NCI-H774 (cell line): ENCODE results near the gene FBXO38.
"Not testable (repeated sequence)": the region's sequence is repeated elsewhere in the genome, so short reads cannot be mapped to it uniquely, and the experiment has no call there.

Source experiments
- DNase-seq: peaks from one replicate; lab custom pipeline; 2025; lab: John Stamatoyannopoulos, UW

The FBXO38 gene

DNA sequence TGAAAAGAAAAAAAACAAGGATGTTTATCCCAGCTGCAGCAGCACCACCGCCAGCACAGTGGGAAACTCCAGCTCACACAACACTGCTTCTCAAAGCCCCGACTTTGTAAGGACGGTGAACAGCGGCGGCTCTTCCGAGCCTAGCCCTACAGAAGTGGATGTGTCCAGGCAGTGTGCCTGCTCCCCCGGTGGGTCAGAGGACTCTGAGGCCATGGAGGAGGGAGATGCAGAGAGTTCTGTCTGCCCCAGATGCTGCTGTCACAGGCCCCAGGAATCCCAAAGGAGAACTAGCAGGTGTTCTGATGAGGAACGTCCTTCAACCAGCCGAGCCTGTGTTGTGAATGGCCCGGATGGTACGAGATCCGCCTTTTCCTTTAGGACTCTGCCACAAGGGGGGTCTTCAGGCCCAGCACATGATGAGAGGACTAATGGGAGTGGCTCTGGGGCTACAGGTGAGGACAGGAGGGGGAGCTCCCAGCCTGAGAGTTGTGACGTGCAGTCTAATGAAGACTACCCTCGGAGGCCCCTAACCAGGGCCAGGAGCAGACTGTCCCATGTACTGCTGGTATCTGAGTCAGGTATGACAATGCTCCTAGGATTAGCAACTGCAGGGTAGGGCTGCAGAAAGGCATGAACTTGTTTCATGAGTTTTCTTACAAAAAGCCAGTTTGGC lies 43.7 kb downstream of the FBXO38 start:
- no peak for DNase-seq

DNA sequence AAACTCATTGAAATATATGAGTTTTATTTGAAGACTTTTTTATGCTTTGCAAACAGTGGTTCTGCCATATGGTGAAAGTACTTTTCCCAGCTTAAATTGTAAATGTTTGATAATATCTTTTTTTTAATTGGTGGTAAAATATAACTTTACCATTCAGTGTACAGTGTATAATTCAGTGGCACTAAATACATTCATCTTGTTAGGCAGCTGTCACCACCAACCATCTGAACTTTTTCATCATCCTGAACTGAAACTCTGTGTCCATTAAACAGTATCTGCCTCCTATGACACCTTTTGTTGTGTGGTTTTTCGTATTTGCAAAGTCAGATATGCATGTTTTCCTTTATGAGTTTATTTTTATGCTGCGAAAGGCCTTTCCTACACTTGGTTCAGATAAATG lies 45.1 kb downstream of the FBXO38 start:
- DNase-seq = no peak

DNA sequence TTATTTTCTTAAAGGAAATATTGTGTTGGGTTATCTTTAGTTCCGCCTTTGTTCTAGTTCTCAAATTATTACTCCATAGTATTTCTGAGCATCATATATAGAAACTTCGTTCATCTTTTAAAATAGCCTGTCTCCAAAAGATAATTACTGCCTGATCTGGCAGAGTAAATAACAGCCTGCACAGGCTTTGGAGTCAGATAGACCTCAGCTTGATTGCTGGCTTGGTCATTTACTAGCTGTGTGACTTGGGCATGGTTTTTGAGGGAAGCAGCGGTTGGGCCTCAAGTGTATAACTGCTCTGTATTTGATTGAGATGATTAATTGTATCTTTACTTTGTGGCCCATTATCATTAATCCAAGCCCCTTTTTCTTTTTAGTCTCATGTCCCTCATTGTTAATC lies 50.1 kb downstream of the FBXO38 start:
- no peak for DNase-seq

DNA sequence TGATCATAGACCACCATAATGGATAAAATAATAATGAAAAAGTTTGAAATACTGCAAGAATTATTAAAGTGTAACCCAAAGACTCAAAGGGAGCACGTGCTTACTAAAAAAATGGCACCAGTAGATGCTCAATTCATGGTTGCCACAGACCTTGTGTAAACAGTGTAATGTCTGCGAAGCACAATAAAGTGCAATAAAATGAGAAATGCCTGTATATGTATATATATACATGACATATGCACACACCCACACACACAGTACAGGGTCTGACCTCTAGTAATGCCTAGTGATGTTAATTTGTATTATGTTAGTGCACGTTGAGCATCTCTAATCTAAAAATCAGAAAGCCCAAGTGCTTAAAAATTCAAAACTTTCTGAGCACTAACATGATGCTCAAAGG lies 52.3 kb downstream of the FBXO38 start:
- no peak for DNase-seq

DNA sequence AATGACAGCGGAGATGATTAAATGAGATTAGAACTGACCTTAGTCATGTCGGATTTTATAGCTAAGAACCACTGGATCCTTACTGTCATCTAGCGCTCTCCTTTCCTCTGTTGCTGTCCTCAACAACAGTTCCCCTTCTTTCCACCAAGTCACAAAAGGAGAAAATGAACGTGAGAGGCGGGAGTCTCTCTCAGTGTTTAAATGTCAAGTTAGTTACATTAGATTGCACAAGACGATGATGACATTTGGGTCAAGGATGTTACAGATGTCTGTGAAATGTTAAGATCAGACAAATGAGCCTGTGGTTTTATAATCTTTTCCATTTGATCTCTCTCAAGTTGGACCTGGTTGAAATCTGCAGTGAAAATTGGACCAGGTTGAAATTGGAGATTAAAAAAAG lies 53.5 kb downstream of the FBXO38 start:
- DNase-seq = no peak

DNA sequence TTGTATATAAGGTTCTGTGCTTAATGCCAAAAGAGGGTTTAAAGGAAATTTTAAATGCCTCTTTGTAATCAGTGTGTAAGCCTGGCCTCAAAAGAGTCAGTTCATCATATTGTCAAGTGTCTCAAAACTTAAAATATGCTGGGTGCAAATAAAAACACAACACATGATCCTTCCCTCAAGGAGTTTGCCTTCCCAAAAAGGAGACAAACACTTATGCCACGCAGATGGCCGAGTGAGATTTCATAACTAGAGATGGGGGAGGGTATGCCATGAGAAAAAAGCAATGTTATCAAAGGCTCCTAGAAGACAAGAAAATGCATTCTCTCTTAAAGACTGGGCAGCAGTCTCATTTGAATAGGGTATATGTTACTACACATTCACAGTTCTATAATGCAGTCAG lies 55.2 kb downstream of the FBXO38 start:
- no peak for DNase-seq

DNA sequence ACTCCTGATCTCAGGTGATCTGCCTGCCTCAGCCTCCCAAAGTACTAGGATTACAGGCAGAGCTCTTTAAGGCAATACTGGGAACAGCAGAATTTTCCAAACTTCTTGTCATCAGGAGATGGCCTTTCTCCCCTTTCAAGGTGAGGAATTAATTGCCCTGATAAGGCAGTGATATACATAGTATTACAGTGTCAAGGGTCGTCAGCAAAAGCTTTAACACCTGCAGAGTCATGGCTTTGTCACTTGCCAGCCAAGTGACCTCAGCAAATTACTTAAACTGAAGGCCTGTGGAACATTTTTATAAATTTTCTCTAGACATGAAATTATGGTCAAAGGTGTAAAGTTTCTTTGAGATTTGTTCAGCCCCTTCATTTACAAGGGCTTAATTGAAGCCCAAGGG lies 59.5 kb downstream of the FBXO38 start:
- no peak for DNase-seq

DNA sequence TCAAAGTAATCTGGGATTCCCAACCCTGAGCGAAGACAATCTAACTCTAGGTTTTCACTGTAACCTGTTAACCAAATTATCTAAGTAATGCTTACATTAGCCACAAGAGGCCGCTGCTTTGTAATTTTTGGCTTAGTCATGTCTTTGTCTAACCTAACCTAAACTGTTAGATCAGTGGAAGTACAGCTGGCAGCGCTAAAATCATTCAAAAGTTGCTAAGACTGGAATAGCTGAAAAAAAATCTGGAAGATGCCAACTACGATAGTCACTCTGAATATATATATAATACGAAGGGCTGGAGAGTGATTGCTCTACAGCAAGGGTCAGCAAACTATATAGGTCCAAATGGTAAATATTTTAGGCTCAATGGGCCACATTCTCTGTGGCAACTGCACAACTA lies 60.2 kb downstream of the FBXO38 start:
- DNase-seq = peak; percentile 40

DNA sequence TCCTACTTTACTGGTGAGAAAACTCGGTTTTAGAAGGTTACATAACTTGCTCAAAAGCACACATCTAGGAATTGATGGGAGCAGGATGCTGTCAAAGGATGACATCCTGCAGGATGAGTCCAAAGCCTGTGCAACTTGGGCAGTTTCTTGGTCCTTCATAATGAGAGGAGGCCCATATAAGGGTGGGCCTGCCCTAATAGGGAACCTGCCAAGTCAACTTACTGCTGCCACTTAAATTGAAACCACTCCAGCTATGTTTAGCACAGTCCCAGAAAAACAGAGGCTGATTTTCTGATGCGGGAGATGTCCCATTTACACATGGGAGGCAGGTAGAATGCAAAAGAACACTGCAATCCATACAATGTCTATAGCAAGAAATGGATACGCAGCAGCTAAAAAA lies 61.8 kb downstream of the FBXO38 start:
- DNase-seq = no peak

DNA sequence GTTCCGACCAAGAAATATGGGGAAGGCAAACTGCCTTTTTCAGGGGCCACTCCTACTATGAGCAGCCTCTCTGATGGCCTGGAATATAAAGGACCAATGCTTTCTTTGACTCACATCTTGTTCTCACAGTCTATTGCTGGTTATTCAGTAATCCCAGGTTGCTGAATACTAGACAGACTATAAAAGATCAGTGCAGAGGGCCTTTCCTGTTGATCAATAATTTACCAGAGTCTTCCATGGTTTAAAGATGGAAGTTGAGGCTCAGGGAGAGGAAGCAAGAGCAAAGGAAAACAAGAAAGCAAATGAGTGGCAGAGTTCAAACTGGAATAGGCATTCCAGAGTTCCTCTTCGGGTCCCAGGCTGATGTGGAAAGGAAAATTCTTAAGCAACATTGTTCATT lies 62.9 kb downstream of the FBXO38 start:
- DNase-seq = no peak

DNA sequence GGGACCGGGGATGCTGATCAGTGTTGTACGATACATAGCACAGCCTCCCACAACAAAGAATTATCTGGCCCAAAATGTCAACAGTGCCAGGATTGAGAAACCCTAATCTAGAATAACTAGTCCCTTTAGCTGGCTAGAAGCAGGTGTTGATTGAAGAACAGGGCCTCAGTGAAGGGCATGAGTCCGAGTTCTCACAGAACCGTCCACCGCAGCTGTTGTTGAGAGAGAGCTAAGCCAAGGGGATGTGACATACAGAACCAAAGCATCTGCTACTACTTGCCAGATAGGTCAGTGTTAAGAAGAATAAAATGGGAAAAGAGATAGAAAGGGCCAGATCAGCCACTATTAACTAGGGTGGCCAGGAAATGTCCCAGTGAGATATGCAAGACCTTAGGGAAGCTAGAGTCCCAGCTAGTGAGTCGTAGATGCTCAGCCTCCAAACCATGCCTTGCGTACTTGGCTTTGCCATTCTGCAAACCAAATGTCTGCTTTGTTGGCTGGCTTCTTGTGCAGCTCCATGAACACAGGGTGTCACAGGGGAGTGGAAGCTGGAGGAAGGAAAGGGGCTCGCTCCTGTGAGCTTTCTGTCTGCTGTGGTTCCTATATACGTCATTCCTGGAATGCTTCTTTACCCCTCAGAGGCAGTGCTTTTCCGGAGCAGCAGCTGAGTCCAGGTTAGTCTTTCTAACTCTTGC lies 68.9 kb downstream of the FBXO38 start:
- DNase-seq = no peak

DNA sequence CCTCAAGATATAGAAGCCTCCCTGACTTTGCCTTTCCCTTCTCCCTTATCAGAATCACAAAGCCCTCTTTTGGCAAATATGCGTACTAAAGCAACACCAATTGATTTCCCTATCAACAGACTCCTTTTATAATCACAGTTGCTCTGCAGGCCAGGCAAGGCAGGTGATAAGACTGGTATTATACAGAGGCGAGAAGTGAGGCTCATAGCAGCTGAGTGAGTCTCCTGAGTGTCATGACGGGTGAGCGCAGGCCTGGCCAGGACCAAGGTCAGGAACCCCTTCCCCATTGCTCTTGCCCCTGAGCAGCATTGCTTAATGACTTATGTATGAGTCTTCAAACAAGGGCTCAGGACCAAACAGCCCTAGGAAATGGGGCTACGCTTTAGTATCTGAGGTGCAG lies 70.8 kb downstream of the FBXO38 start:
- DNase-seq = no peak

DNA sequence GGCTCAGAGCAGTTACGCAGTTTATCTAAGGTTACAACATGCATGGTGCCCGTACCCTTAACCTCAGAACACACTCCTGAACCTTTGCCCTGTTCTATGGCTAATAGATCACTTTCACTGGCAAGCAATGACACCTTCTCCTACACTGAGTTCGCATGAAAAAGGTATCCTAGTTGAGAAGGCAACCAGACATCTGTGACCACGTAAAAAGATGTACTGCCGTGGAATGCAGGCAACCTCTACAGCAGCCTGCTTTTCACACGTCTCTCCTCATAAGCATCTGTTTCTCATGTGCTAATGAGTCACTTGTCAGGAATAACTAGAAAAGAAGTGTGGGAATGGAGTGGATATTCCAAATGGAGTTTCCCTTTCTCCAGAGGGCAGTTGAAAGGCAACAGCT lies 71.4 kb downstream of the FBXO38 start:
- no peak for DNase-seq

DNA sequence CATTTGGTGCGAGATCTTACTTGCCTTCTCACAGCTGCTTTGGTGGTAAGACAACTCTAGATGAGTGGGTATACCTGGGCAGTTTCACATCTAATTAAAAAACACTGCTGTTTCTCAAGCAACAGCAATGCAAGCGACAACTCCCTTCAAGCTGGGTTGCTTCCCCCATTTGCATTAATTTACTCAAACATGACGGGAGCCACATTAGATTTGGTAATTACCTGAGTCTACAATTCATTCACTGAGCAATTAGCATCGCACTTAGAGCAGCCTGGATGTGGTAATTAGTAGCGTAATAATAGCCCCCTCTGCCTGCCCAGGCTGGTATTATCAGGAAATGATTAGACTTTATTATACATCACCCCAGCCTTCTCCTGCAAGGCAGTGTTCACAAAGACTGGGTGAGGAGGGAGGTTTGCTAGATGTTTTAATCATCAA lies 73.4 kb downstream of the FBXO38 start:
- DNase-seq = peak; percentile 32

DNA sequence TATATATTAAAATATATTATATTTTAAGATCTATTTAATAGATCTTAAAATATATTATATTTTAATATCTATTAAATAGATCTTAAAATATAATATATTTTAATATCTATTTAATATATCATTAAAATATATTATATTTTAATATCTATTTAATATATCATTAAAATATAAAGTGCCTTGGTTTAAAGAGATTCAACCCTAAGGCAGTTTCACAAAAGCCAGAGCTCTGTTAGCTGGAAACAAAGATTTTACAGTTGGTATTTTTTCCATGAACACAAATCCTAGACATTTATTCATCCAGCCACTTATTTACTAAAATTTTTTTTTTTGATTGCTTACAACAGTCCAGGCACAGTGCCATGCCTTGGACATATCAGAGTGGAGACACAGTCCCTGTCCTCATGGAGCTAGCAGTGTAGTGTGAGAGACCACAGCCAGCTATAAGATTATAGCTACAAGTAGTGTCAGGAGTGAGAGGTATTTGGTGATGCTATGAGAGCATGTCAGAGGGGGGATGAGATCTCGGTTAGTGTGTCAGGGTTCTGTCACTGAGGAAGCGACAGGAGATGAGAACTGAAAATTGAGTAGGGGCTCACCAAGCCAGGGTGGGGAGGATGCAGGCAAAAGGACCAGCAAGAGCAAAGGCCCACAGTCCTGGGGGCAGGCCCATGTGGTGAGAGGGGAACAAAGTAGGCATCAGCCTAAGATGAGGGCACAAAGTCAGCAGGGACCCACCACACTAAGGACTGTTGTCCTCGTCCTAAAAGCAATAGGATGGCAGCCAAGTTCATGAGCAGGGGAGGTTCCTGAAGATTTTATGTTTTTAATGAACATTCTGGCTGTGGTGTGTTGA lies 74.5 kb downstream of the FBXO38 start:
- DNase-seq = no peak

DNA sequence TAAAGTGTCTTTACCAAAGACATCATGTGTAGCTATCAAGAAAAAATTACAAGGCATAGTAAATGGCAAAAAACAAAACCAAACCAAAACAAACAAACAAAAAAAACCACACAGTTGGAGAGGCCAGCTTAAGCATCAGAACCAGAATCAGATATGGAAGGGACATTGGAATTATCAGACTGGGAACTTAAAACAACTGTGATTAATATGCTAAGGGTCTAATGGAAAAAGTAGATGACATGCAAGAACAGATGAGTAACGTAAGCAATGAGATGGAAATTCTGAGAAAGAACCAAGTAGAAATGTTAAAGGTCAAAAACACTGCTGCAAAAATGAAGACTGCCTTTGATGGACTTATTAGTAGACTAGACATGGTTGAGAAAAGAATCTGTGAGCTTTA lies 75.9 kb downstream of the FBXO38 start:
- no peak for DNase-seq

DNA sequence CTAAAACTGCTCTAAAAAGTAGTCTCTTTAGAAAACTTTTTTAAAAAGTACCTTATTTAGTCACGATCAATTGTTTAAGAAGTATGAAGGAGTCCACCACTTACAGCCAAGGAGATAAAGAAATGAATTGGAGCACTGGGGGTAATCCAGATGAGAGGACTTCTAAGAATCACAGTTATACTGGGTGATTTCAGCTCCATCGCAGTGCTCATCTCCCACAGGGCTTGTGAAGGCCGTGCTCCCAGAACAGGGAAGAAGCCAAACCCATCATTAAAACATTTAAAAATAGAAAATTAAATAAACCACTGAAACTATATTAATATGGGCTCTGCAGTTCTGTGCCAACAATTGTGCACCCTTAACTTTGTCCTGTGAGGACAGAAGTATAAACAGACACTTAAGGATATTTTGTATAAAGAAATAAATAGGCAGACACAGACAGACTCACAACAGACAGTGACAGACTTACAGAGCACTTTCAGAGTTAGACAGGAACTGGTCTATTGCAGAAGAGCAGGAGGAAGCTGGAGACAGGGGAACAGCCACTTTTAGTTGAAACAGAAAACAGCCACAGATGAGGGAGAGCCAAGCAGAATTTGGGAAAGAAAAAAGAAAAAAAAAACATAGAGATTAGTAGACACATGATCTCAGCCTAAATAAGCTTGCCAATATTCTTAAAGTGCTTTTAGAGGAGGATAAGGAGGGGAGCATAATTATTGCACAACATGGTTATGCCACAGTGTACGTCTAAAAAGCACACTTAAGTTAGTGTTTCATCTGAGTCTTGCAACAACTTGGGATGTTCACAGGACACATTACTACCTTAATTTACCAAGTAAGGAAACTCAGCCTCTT lies 81.8 kb downstream of the FBXO38 start:
- DNase-seq = no peak

DNA sequence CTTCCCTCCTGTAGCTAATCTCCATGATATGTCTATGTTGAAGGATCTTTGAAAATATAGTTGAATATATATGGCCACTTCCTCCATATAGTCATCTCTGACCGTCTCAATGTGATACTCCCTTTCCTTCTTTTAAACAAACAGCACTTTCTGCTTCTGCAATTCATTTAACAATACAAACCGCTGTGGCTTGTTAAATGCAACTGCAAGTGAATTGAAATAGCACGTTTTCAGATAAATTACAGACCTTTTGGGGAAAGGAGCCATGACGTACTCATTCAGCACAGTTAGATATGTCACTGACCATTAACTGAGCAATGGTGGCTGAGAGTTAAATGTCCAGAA lies 82.5 kb downstream of the FBXO38 start:
- no peak for DNase-seq

DNA sequence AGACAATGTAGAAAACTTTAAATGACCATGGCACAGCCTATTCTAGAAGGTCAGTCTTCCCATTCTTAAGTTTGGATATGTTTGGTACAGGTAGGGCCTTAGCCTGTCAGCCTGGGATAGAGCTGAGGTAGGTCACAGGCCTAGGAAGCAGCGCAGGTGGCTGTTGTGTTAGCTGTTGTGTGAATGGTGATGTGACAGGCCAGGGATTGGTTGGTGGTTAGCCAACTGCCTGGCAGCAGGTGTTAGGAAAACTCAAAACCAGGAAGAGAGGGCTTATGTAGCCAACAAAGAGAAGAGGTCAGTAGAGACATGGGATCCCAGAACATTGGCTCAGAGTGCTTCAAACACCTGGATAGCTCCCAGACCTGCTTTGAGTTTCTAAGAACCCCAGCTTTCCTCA lies 84.2 kb downstream of the FBXO38 start:
- no peak for DNase-seq

DNA sequence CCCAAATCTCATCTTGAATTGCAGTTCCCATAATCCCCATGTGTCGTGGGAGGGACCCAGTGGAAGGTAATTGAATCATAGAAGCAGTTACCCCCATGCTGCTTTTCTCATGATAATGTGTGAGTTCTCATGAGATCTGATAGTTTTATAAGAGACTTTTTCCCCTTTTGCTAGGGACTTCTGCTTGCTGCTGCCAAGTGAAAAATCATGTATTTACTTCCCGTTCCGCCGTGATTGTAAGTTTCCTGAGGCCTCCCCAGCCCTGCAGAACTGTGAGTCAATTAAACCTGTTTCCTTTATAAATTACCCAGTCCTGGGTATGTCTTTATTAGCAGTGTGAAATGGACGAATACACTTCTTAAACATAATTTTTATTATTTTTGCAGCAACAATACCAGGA lies 85.0 kb downstream of the FBXO38 start:
- not testable (repeated sequence) for DNase-seq

DNA sequence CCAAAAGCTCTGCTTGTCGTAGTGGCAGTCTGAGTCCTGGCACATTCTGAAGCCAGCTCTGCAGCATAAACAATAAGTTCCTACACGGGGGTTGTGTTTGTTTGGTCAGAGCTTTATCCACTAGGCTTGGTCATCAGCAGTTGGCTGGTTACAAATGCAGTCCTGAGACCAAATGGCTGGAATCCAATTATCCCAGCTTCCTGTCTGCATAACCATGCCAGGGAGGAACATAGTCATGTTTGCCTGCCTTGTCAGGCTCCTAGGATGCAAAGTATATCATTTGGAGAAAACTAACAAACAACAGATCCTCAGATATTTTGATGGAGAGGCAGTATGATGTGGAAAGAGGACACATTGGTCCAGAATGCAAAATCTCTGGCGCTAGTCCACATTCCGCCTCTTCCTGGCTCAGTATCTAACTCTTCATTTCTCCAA lies 85.8 kb downstream of the FBXO38 start:
- no peak for DNase-seq

DNA sequence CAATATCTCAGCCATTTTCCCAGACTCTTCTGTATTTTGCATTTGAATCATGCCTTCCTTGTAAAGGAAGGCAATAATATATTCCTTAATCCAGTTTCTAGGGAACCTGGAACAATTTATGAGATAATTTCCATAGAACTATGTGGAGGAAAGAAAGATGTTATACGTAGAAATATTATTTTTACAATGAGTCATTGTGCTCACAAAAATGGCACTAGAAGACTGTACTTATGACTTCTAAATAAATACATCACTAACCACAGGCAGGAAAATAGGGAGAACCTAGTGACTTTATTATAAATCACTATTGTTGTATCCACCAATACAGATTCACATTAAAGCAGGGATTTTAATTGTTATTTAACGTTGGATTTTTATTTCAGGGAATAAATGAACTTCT lies 87.6 kb downstream of the FBXO38 start:
- DNase-seq = no peak
